Colonic mucosa (tissue), 4 donors: Measurements from ENCODE around the gene MCU. TPM values are rescaled to one million over a fixed set of nuclear protein-coding genes. Genes with fewer than 3 reads are reported as not detected.

Source experiments
- DNase-seq: peaks from one replicate; pipeline ENCODE4 v3.0.0-alpha.2; 2020
- H3K27ac ChIP-seq: fragments of 200-600 bp; one replicate; pipeline ENCODE4 v1.8.0; 2021
- H3K27me3 ChIP-seq: fragments of 200-600 bp; one replicate; pipeline ENCODE4 v1.8.0; 2021
- H3K36me3 ChIP-seq: fragments of 200-600 bp; one replicate; pipeline ENCODE4 v1.8.0; 2021
- H3K4me1 ChIP-seq: fragments of 200-600 bp; one replicate; pipeline ENCODE4 v1.8.0; 2021; ENCODE audit warnings: mild to moderate bottlenecking
- H3K4me3 ChIP-seq: fragments of 200-600 bp; one replicate; pipeline ENCODE4 v1.8.0; 2021
- H3K9ac ChIP-seq, 2 donors: one replicate each; pipeline ENCODE4 v1.7.0; 2013; ENCODE audit warnings: control low read depth in 2 of 2, low read depth in 2 of 2, low read length in 2 of 2
- H3K9me3 ChIP-seq: fragments of 200-600 bp; one replicate; pipeline ENCODE4 v1.8.0; 2021
- CTCF ChIP-seq: fragments of 200-600 bp; IDR thresholded peaks from one replicate; pipeline ENCODE4 v1.8.0; 2022; ENCODE audit warnings: antibody characterized with exemption, mild to moderate bottlenecking
- intact Hi-C: fragments of 100-400 bp; cut with DNase I; formaldehyde crosslinking; loops from one replicate; pipeline ENCODE4 v1.14.1; 2022
- total RNA-seq, 2 donors: library from RNA; stranded (reverse); fragmentation: NEBNext Ultra II Directional in 1 of 2; extraction: Animal tissue kit (Norgen Biotek cat#: 25700) in 1 of 2; gene quantifications; one replicate each; pipeline ENCODE4 v1.2.1, GENCODE V29; 2021
- donor health status: healthy.
- donor health status: DM: no; HTN: no; CAD: no.
- donor health status: DM: no; HTN: no; CAD: no.

Gene MCU
- total RNA-seq, 2 donors from 2014 or later: 88.7 to 109 TPM

DNA sequence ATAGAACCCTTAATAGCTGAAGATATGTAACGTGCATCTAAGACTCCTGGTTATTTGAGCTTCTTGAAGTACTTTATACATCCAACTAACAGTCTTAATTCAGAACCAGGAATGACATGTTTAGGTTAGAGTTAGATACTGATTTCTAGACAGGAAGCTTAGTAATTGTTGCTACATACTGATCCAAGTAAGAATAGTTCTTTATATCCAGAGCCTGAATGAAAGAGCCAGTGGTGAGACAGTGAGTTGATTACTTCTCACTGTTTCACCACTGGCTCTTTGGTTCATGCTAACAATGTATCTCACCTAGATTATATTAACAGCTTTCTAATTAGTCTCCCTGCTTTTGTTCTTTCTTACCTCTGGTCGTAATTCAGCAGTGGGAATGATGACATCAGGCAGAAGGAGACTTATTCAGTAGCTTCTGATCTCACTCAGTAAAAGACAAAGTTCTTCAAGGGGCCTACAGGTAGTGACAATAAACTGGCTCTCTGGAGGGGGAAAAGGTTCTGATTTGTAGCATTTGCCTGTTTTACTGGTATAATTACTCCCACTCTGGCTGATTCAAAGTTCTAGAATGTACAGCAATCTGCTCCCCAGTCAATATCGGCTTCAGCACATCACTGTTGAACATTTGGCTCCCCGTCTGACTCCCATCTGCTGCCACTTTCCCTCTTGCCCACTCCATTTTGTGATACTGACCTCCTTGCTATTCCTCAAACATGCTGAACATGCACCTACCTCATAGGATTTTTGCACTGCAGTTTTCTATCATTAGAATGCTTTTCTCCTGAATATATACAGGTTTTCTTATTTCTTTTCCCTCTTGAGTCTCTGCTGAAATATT, 29.1 kb downstream of the MCU start:
- H3K36me3 ChIP-seq: no peaks in the 10 kb centered on the region
- no peak overlapping the region for H3K27ac ChIP-seq
- intact Hi-C loops: no loop called here

GRCh38 chr10:72727130-72727529, 35.2 kb downstream of the MCU start:
- no peaks in the 10 kb centered on the region for H3K36me3 ChIP-seq
- TF ChIP-seq CTCF: no peak
- no peak overlapping the region for H3K9ac ChIP-seq
- DNase-seq: no peak
- H3K27me3 ChIP-seq: no peaks in the 10 kb centered on the region
- no peak overlapping the region for H3K4me3 ChIP-seq
- H3K27ac ChIP-seq: no peak overlapping the region
- no peaks in the 10 kb centered on the region for H3K4me1 ChIP-seq
- intact Hi-C loops: no loop called here
- H3K9me3 ChIP-seq: no peaks in the 10 kb centered on the region

More for the DNA sequence above, 29.1 kb downstream of the MCU start:
- Histone ChIP-seq H3K9ac (no peak overlapping the region), H3K9me3 (no peaks in the 10 kb centered on the region), H3K4me1 (peaks cover 3% of the 10 kb centered on the region), H3K27me3 (no peaks in the 10 kb centered on the region), H3K4me3 (no peak overlapping the region)
- no peak for DNase-seq
- TF ChIP-seq CTCF: no peak

- H3K4me1 ChIP-seq: no peaks in the 10 kb centered on the region
- H3K9ac ChIP-seq: no peak overlapping the region
- no peak overlapping the region for H3K4me3 ChIP-seq
- no peak overlapping the region for H3K27ac ChIP-seq
- H3K9me3 ChIP-seq: no peaks in the 10 kb centered on the region
- intact Hi-C loops: no loop called here
- DNase-seq: no peak
- H3K36me3 ChIP-seq: no peaks in the 10 kb centered on the region
- no peaks in the 10 kb centered on the region for H3K27me3 ChIP-seq
- no peak for TF ChIP-seq CTCF
Observed at GRCh38 chr10:72728462-72728861, 36.5 kb downstream of the MCU start.

GRCh38 chr10:72729528-72729927, 37.6 kb downstream of the MCU start:
- Histone ChIP-seq H3K27me3 (no peaks in the 10 kb centered on the region), H3K36me3 (no peaks in the 10 kb centered on the region), H3K9me3 (no peaks in the 10 kb centered on the region), H3K9ac (no peak overlapping the region), H3K4me1 (no peaks in the 10 kb centered on the region), H3K4me3 (no peak overlapping the region), H3K27ac (no peak overlapping the region)
- TF ChIP-seq CTCF: no peak
- DNase-seq: no peak
- intact Hi-C loops: no loop called here

DNA sequence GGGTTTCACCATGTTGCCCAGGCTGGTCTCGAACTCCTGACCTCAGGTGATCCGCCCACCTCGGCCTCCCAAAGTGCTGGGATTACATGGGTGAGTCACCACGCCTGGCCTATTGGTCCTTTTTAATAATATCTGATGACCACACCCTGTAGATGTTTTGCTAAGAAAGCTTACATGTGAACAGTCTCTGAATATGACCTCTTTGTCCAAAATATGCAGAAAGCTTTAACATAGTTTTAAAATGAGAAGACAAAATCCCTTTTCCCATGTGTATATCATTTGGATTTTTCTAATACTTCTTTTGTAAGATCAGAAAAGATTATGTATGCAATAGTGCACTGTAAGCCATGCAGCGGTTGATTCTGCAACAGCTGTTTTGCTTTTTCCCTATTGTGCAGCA, 38.5 kb downstream of the MCU start:
- Histone ChIP-seq H3K4me1 (no peaks in the 10 kb centered on the region), H3K27me3 (no peaks in the 10 kb centered on the region), H3K4me3 (no peak overlapping the region), H3K36me3 (no peaks in the 10 kb centered on the region), H3K9me3 (no peaks in the 10 kb centered on the region), H3K27ac (no peak overlapping the region), H3K9ac (no peak overlapping the region)
- TF ChIP-seq CTCF: no peak
- intact Hi-C loops: no loop called here
- no peak for DNase-seq
